Mucosa of stomach (tissue), 1 donor: ENCODE measurements around the gene KREMEN2.

Experiments used
- H3K27me3 ChIP-seq: one replicate; pipeline ENCODE4 v1.7.0; 2013; ENCODE audit warnings: mild to moderate bottlenecking, low read length; ENCODE audit not compliant: control insufficient read depth, insufficient read depth
- H3K36me3 ChIP-seq: one replicate; pipeline ENCODE4 v1.7.0; 2013; ENCODE audit warnings: low read length; ENCODE audit not compliant: control insufficient read depth, insufficient read depth
- H3K4me1 ChIP-seq: one replicate; pipeline ENCODE4 v1.7.0; 2013; ENCODE audit warnings: mild to moderate bottlenecking, low read length; ENCODE audit not compliant: control insufficient read depth, insufficient read depth
- H3K4me3 ChIP-seq: one replicate; pipeline ENCODE4 v1.7.0; 2013; ENCODE audit warnings: low read length
- H3K9ac ChIP-seq: one replicate; pipeline ENCODE4 v1.7.0; 2013; ENCODE audit warnings: mild to moderate bottlenecking, low read length, moderate library complexity
- H3K9me3 ChIP-seq: one replicate; pipeline ENCODE4 v1.7.0; 2013; ENCODE audit warnings: mild to moderate bottlenecking, low read length, moderate library complexity; ENCODE audit not compliant: control insufficient read depth
- donor health status: Pancreatic carcinoma.

KREMEN2 gene

GRCh38 chr16:2977440-2977839 is 13.4 kb downstream of the KREMEN2 start:
- H3K4me1 ChIP-seq = peaks cover 30% of the 10 kb centered on the region
- H3K9ac ChIP-seq = no peak overlapping the region
- H3K27me3 ChIP-seq = peaks cover 3% of the 10 kb centered on the region
- no peak overlapping the region for H3K4me3 ChIP-seq
- no peaks in the 10 kb centered on the region for H3K36me3 ChIP-seq
- no peaks in the 10 kb centered on the region for H3K9me3 ChIP-seq

- H3K27me3 ChIP-seq = peaks cover 3% of the 10 kb centered on the region
- H3K4me3 ChIP-seq = peak overlapping the region; percentile 47
- H3K36me3 ChIP-seq = no peaks in the 10 kb centered on the region
- H3K9ac ChIP-seq = peak overlapping the region; percentile 34
- H3K9me3 ChIP-seq = no peaks in the 10 kb centered on the region
- H3K4me1 ChIP-seq = peaks cover 30% of the 10 kb centered on the region
Observed at GRCh38 chr16:2979669-2980226, 15.7 kb downstream of the KREMEN2 start.

DNA sequence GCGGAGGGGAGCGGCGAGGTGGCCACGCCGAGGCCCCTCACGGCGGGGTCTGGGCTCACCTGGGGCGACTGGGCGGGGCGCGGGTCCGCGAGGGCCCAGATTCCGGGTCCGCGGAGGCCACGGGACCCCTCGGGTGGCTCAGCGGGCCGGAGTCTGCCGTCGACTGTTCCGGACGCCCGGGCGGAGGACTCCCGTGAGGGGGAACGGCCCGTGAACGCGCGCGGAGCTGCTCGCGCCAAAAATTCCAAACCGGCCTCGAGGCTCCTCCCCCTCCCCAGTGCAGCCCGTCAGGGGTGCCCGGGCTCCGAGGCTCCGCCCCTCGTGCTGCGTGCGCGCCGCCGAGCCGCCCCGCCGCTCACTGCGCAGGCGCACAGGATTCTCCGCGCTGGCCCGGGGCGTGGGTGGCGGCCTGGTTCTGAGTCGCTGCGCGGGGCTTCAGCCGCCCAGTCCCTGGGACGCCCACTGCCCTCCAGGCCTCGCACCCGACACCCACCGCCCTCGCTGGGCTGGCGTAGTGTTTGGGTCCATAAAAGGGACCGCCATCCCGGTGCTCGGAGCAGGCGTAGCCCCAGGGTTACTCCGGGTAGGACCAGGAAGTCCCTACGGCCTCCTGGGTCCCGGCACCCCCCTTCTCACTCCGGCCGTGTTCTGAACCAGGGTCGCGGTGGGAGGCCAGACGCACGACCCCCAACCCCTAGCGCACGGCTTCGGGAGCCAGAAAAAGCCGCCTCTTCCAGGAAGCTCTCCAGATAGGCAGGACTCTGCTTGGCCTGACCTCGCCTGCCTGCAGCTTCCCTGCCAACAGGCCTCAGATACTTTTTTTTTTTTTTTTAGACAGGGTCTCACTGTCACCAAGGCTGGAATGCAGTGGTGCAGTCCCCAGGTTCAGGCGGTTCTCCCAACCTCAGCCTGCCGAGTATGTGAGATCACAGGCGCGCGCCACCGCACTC is 16.4 kb downstream of the KREMEN2 start, which contains the start of gene PKMYT1:
Gene PKMYT1 (minus strand): TSS at position 220 of the 950 bp plus-strand sequence. CDS start 789 bp downstream, outside the sequence.
- Histone ChIP-seq H3K36me3 (no peaks in the 10 kb centered on the region), H3K9ac (peak within 1 kb of the TSS; percentile 94), H3K9me3 (no peaks in the 10 kb centered on the region), H3K4me3 (peak within 1 kb of the TSS; percentile 47), H3K27me3 (peaks cover 6% of the 10 kb centered on the region), H3K4me1 (peaks cover 33% of the 10 kb centered on the region)

DNA sequence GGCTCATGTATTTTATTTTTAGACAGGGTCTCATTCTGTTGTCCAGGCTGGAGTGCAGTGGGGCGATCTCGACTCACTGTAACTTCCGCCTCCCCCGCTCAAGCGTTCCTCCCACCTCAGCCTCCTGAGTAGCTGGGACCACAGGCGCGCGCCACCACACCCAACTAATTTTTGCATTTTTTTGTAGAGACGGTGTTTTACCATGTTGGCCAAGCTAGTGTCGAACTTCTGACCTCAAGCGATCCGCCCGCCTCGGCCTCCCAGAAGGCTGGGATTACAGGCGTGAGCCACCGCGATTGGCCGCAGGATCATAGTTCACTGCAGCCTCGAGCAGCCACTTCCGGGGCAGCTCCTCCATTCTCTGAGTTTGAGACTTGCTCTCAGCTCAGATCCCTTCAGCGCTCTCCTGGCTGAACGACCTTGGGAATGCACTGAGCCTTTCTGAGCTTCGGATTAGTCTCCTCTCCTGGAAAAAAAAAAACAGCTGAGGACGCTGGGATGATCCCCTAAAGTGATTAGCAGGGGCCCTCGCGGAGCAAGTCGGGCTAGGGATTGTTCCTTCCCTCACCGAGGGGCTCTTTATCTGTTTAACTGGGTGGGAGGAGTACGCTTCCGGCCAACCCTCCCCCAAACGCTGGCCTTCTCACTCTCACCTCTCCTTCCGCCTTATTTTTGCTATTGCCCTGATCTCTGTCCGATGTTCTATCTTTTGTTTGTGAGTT is 17.3 kb downstream of the KREMEN2 start:
- H3K4me3 ChIP-seq = peak overlapping the region; percentile 47
- H3K36me3 ChIP-seq = no peaks in the 10 kb centered on the region
- peak overlapping the region; percentile 94 for H3K9ac ChIP-seq
- H3K27me3 ChIP-seq = peaks cover 11% of the 10 kb centered on the region
- peaks cover 35% of the 10 kb centered on the region for H3K4me1 ChIP-seq
- H3K9me3 ChIP-seq = no peaks in the 10 kb centered on the region

DNA sequence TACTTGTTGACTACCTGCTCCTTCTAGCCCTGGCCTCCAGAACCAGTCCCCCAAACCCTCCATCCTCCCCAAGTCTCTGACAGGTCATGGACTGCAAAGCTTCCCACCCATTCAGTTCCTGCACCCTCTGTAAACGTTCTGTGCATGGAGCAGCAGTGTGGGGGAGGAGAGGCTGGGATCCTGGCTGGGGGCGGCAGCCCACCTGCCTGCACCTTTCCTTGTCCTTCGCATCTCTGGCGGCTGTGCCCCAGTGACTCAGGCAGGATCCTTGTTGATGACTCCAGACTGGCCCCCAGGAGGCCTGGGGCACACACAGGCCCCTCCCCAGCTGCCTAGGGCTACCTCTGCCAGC is 17.8 kb downstream of the KREMEN2 start:
- Histone ChIP-seq H3K9ac (no peak overlapping the region), H3K27me3 (peaks cover 12% of the 10 kb centered on the region), H3K9me3 (no peaks in the 10 kb centered on the region), H3K4me1 (peaks cover 35% of the 10 kb centered on the region), H3K36me3 (no peaks in the 10 kb centered on the region), H3K4me3 (no peak overlapping the region)

DNA sequence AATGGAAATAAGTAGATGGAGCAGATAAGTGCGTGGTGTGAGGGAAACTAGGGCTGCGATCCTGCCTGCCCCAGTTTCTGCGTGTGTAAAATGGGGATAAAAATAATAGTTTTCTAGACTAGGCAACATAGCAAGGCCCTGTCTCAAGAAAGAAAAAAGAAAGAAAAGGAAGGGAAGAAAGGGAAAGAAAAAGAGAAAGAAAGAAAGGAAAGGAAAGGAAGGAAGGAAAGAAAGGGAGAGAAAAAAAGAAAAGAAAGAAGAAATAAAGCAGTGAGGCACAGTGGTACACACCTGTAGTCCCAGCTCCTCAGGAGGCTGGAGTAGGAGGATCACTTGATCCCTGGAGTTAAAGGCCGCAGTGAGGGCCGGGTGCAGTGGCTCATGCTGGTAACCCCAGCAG is 18.3 kb downstream of the KREMEN2 start:
- no peak overlapping the region for H3K4me3 ChIP-seq
- peaks cover 32% of the 10 kb centered on the region for H3K4me1 ChIP-seq
- H3K27me3 ChIP-seq = peaks cover 12% of the 10 kb centered on the region
- no peaks in the 10 kb centered on the region for H3K36me3 ChIP-seq
- H3K9me3 ChIP-seq = no peaks in the 10 kb centered on the region
- H3K9ac ChIP-seq = no peak overlapping the region

- Histone ChIP-seq H3K4me1 (peaks cover 23% of the 10 kb centered on the region), H3K27me3 (peaks cover 22% of the 10 kb centered on the region), H3K9ac (no peak overlapping the region), H3K36me3 (no peaks in the 10 kb centered on the region), H3K9me3 (no peaks in the 10 kb centered on the region), H3K4me3 (no peak overlapping the region)
Observed at GRCh38 chr16:2983706-2984136, 19.6 kb downstream of the KREMEN2 start.

DNA sequence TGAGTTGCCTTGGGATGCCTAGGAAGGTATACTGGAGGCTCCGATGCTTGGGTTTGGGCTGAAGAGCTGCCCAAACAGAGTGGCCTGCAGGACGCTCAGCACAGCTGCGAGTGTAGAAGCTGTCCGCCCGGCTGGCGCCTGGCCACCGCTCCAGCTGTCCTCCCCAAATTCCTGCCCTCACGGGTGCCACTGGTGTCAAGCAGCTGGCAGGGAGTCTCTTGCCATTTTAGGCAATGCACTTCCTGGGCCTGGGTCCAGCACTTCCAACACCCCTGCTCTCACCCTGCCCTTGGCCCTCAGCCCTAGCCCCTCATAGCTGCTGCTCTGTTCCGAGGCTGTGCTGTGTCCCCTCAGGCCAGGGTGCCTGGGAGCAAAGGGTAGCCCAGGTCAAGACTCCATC is 21.4 kb downstream of the KREMEN2 start:
- no peaks in the 10 kb centered on the region for H3K36me3 ChIP-seq
- H3K27me3 ChIP-seq = peaks cover 22% of the 10 kb centered on the region
- no peak overlapping the region for H3K4me3 ChIP-seq
- peaks cover 19% of the 10 kb centered on the region for H3K4me1 ChIP-seq
- no peaks in the 10 kb centered on the region for H3K9me3 ChIP-seq
- no peak overlapping the region for H3K9ac ChIP-seq

- Histone ChIP-seq H3K9me3 (no peaks in the 10 kb centered on the region), H3K36me3 (no peaks in the 10 kb centered on the region), H3K4me1 (peaks cover 21% of the 10 kb centered on the region), H3K27me3 (peaks cover 22% of the 10 kb centered on the region), H3K9ac (no peak overlapping the region), H3K4me3 (no peak overlapping the region)
Observed at GRCh38 chr16:2985893-2986355, 21.8 kb downstream of the KREMEN2 start.

DNA sequence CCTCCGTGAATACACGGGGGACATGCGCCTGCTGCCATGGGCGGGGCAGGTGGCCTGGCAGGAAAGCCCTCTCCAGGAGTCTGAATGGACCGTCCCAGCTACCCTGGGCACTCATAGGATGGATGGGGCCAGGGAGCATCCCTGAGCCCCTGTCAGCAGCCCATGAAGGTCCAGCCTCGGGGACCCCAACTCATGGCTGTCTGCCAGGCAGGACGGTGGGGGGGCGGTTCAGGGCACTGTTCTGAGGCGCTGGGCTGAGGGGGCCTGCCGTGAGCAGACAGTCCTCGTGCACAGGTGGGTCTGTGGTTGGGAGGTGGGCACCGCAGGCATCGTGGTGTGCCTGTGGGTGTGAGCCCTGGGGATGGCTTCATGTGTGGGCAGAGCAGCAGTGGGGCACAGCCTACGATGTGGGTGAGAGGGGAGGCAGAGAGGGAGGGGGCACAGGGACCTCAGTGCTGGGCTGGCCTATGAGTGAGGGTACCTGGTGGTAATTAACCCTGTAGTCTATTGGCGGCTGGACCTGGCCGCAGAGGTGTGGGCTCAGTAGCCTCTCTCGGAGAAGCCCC is 22.6 kb downstream of the KREMEN2 start:
- Histone ChIP-seq H3K36me3 (no peaks in the 10 kb centered on the region), H3K4me1 (peaks cover 21% of the 10 kb centered on the region), H3K9ac (no peak overlapping the region), H3K9me3 (no peaks in the 10 kb centered on the region), H3K4me3 (no peak overlapping the region), H3K27me3 (peaks cover 22% of the 10 kb centered on the region)

DNA sequence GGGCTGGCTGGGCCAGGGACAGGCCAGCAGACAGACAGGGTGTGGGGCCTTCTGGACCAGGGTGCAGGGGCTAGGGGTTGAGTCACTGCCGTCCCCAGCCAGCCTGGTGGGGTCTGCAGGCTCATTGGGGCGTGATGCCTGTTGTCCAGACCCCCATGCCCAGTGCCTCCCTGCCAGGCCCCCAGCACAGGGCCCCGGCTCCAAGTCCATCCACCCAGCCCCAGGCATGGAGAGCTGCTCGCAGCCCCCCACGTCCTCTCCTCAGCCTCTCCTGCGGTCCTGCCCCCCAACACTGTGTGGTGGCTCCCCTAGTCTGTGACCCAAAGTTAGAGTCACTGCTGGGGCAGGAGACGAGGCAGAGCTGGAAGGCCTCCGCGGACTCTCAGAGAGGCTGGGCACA is 23.2 kb downstream of the KREMEN2 start:
- H3K4me1 ChIP-seq = peaks cover 24% of the 10 kb centered on the region
- no peaks in the 10 kb centered on the region for H3K9me3 ChIP-seq
- no peaks in the 10 kb centered on the region for H3K36me3 ChIP-seq
- peaks cover 22% of the 10 kb centered on the region for H3K27me3 ChIP-seq
- no peak overlapping the region for H3K4me3 ChIP-seq
- H3K9ac ChIP-seq = no peak overlapping the region
